ENCODE results near the gene SLC35C1.

- TF ChIP-seq, protein P1, sequence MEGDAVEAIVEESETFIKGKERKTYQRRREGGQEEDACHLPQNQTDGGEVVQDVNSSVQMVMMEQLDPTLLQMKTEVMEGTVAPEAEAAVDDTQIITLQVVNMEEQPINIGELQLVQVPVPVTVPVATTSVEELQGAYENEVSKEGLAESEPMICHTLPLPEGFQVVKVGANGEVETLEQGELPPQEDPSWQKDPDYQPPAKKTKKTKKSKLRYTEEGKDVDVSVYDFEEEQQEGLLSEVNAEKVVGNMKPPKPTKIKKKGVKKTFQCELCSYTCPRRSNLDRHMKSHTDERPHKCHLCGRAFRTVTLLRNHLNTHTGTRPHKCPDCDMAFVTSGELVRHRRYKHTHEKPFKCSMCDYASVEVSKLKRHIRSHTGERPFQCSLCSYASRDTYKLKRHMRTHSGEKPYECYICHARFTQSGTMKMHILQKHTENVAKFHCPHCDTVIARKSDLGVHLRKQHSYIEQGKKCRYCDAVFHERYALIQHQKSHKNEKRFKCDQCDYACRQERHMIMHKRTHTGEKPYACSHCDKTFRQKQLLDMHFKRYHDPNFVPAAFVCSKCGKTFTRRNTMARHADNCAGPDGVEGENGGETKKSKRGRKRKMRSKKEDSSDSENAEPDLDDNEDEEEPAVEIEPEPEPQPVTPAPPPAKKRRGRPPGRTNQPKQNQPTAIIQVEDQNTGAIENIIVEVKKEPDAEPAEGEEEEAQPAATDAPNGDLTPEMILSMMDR (optimal IDR thresholded peaks at IDR 0.05 in 1 of 3, IDR thresholded peaks at IDR 0.05 in 1 of 3, conservative IDR thresholded peaks at IDR 0.05 in 1 of 3; ENCODE audit: extremely low read depth in 1 of 3, insufficient read depth in 2 of 3, low read length in 3 of 3) = no peak
- no peak for TF ChIP-seq EZH2 (IDR thresholded peaks at IDR 0.05; ENCODE audit: low read length)
Observed at GRCh38 chr11:45844822-45845578, 40.1 kb downstream of the SLC35C1 start.
